GM19397 (cell line): ENCODE results near the gene ZNF618.
"Not testable (repeated sequence)": the region's sequence is repeated elsewhere in the genome, so short reads cannot be mapped to it uniquely, and the experiment has no call there.

Source experiments
- ATAC-seq: cut with Tn5 transposase; IDR thresholded peaks from one replicate; pipeline ENCODE4 v1.9.1; 2021; ENCODE audit warnings: mild to moderate bottlenecking, moderate library complexity; ENCODE audit not compliant: unreplicated experiment

The ZNF618 gene

DNA sequence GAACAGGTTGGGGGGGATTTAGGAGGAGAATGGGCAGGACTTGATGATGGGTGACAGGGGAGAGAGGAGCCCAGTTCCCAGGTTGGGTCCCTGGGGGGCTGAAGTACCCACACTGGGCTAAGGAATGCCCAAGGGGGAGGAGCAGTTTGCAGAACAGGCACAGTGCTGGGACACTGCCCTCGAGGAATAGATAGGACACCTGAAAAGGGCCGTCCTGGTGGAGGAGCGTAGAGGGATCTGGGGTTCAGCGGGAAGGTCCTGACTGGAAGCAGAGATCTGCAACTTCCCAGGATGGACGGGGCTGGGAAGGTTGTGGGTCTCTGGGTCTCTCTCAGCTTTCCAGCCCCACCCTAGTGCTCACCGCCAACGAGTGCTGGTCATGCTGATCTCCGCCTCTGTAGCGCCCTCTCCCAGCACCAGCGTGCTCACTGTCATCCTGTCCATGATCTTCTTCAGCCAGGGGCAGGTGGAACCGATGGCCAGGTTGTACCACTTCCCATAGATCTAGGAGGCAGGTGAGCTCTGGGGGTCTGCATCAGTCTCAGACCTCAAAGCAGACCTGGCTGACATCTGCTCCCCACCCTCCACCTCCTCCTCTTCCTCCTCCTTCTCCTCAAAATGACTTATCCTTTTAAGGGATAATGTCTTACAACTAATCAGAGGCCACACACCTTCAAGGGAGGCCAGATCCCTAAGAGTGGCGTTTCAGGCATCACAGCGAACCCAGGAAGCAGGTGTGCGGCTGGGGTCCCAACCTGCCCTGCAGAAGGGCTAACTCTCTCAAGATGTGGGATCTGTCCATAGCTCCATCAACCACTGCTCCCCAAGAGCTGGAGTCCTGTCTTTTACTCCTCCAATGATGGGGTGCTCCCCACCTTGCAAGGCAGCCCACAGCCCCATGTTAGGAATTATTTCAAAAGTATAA, 200.4 kb downstream of the ZNF618 start:
- no peak for ATAC-seq

DNA sequence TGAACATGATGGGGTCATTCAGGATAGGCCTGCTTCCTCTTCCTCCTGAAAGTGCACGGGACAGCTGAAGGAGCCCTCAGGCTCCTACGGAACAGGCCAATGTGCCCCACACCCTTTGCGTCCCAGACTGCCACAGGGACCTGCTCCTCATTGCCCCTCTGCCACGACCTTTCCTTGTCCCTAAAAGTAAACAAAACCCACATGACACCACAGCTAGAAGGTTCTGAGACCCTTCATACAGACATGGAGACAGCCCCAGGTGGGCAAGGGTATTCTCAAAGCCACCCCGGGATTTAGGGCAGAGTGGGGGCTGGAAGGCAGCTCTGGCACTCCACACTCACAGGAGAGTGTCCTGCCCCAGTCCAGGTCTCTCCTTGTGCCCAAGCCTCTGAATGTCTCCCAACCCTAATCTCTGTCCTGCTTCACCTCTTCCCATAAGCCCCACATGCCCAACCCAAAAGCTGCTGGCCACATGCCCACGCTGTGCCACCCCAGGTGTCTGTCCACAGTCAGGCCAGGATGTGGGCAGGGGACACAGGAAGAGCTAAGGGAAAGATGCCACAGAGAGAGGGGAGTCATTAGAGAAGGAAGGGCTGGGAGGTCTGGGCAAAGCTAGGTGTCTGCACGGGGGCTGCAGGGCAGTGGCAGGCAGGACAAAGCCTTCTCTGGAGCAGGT, 201.2 kb downstream of the ZNF618 start:
- no peak for ATAC-seq

DNA sequence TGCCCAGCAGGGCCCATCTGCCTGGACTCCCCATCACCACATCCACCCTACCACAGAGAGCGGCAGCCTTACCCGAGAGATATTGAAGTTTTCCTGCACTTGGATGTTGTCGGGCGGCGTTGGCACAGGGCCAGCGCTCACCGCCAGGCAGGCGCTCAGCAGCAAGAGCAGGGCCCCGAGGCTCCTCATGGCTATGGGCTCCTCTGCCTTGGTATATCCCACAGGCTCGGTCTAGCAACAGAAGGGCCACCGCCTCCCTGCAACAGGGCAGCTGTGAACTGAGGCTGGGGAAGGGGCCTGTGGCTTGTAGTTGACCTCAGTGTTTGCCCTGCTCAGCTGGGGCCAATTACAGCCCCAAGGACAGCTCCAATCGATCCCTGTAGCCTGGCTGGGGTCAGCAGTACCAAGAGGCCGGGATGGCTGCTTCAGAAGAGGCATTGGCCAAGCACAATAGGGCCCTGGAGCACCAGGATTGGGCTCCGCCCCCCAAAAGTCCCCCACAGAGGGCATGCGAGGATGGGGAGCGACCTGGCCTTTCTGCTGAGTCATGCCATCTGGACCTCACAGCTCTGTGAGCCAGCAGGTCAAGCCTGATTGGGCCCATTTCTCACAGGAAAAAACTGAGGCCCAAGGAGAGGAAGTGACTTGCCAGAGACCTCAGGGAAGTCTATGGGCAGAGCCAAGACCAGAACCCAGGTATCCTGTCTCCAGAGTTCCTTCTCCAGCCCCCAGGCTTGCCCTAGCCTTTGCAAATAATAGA, 202.1 kb downstream of the ZNF618 start, which contains the start of gene AMBP:
Gene AMBP, minus strand, starts transcription at position 280 of the 760 bp plus-strand sequence. Its CDS starts 91 bp downstream, at position 189.
- ATAC-seq = no peak

DNA sequence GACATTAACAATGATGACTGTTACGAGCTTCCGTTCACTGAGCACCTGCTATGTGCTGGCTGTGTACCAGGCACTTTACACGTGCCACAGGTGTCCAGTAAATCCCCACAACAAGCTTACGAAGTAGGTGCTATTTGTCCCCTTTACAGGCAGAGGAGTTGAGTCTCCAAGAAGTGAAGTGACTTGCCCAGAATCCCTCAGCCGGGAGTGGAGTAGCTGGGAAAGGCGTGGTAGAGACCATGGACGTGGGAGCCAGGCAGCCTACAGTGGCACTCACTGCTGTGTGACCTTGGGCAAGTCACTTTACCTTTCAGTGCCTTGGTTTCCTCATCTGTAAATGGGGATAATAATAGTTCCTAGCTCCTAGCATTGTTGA, 202.7 kb downstream of the ZNF618 start:
- no peak for ATAC-seq

DNA sequence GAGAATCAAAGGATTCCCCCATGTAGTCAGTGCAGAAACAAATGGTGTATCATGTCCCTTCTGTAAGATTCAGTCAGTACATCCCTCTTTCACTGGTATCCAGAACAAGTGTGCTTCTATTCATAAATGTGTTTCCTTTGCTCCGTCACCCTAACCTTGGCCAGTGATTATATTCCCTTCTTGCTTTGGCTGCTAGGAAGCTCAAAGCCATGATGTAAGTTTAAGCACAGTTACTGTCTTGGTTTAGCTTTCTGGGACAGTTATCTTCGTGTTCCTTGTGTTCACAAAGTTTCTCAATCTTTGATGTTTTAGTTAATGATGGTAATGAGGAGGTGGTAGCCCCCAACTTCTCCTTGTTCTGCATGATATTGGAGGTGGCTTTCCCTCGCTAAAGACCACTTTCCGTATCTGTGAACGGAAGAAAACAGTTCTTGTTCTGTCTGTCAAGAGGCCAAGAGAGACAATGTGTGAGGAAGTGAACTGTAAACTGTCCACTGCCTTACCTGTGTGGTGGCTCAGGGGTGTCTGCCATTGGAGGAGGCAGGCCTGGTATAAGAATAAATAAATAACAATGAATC, 204.2 kb downstream of the ZNF618 start:
- ATAC-seq = no peak

DNA sequence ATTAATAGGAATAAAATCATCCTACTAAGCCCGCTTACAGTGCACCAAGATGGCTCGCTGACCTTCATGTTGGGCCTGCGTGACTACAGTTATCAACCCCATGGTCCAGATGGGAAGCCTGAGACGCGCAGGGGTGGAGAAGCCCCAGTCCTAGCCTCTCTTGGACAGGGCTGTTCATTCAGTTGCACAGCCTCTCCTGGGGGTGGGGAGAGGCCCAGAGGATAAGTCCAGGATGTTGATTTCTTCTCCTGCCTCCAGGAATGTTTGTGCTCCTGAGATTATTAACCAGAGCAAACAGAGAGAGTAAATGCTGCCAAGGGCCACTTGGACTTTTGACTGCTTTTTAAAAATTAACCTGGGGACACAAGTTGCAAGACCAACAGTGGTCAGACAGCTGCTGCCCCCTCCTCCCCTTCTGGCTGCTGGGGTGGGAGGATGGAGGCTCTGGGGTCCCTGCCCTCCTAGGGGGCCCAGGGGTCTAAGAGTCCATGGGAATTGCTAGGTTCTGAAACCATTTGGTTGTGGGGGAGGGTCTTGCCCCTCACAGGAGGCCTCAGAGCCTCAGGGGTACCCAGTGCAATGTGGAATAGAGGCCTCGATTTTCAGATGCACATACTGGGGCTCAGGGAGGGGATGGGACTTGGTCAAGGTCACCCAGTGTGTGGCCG, 204.8 kb downstream of the ZNF618 start:
- no peak for ATAC-seq

DNA sequence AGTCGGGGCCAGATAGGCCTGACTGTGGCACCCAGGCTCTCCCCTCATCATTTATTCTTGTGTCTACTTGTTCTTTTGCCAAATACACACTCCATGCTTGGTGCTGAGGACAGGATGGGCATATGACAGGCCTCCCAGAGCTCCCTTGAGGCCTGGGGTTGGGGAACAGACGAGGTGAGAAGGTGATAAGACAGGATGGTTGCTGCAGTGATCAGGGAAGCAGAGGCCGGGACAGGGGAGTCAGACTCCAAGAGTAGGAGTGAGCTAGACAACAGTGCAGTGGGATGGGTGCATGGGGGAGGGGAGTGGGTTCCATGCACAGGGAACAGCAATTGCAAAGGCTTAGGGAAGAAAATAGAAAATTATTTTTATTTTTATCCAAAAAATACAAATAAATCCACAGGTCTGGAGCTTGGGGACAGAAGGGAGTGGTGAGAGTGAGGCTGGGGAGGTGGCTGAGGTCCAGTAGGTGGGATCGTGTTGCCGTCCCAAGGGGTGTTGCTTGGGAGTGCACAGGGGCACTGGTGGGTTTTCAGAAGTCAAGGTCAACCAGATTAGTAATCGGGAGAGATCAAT, 205.4 kb downstream of the ZNF618 start:
- no peak for ATAC-seq

DNA sequence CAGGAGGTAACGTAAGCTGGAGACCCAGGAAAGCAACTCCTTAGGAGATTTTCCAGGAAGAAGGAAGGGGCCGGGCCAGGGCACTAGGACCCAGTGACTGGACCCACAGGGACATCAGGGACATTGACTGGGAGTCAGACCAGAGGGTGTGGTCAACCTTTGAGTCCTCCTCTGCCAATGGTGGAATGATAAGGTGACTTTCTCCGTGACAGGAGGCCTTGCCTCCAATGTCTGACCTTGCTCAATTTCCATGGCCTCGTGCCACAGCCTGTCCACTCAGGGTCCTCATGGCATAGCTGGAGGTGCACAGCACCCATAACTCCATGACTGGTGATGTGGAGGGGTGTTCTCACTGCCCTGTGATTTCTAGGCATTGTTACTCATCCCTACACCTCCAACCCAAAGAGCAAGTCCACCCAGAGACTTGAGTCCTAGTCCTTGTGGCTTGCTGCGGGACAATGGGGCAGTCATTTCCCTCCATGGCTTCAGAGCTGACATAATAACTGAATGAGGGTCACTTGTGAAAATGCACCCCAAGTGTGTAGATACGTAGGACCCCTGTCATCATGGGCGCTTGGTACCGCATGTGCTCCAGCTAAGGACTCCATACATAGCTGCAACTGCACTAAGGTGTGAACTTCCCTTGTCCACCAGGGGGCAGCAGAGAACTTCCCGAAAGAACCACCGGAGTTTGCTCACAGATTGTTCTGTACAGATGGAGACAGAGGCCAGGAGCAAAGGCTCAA, 206.1 kb downstream of the ZNF618 start:
- ATAC-seq = no peak

DNA sequence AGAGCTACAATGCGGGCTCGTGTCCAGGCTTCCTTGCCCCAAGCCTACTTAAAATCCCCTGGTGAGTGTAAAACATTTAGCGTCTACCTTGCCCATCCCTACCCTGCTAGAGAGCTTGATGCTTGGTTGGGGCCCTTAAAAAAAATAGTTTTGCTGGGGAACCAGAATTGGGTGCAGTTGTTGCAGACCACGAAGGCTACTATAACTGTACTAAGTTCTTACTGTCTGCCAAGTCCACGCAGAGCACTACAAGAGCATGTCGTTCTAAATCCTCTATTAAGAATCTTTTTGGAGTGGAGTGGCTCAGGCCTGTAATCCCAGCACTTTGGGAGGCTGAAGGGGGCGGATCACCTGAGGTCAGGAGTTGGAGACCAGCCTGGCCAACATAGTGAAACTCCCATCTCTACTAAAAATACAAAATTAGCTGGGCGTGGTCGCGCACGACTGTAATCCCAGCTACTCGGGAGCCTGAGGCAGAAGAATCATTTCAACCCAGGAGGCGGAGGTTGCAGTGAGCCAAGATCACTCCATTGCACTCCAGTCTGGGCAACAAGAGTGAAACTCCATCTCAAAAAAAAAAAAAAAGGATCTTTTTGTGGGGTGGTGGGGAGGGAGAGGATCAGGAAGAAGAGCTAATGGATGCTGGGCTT, 206.8 kb downstream of the ZNF618 start:
- not testable (repeated sequence) for ATAC-seq

DNA sequence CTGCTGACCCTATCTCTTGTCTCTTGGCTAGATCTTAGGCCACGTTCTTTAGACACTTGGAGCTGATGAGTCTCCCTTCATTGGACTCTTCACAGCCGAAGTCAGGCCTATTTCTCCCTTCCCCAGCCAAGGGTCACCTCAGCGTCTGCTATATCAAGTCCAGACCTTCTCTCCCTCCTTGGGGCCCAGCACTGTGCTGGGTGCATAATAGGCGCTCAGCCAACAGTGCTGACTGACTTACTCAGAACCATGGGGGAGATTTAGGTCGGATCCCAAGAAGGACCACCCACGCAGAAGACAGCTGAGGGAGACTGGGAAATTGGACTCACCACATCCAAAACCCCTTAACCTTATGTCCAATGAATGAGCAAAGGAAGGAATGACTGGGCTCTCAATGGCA, 207.6 kb downstream of the ZNF618 start:
- no peak for ATAC-seq

DNA sequence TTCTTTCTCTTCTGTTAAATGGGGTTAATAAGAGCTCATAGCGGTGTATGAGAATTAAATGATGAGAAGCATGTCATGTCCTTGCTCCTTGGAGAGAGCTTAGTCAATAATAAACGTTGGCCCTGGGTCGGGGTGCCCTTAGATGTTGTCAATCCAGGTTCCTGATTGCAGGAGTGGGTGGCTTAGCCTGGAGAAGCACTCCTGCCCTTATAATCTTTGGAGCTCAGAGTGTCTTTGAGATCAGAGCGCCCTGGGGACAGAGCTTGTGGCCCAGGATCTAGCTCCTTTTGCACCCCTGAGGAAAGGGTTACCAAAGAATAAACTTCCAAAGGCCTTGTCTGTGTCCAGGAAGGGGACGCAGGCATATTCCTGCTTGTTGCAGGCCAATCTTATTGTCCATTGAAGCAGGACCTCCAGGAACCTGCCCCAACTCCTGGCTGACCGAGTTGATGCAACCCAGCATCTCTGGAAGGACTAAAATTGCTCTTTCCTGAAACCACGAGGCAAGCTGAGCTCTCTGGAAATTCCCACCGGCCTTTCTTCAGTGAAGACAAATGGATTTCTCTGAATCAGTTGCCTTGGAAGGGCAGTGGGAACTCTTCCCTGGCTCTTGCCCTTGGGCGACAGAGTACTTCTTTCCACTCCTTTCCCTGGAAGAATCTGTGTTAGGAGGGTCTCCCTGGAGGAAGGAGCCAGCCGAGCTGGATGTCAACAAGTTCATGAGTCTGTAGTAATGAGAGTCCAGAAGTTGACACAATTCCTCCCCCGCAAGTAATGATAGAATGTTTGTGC, 208.4 kb downstream of the ZNF618 start:
- no peak for ATAC-seq

DNA sequence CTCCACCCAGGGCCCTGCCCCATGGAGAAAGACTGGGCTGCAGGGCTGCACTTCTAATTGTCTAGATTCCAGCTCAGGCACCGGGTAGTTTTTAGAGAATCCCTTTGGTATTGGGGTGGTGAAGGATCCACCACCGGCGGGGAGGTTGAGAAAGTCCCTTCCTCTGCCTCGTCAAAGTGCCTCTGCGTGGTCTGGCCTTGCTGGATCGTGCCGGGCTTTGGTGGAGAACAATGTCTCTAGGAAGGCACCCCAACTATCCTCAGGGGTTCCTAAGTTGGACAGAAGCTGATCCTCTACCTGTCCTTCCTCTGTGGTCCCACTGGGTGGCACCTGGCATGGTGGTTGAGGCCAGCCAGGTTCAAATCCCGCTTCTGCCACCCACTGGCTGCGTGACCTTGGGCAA, 209.3 kb downstream of the ZNF618 start:
- ATAC-seq = no peak

DNA sequence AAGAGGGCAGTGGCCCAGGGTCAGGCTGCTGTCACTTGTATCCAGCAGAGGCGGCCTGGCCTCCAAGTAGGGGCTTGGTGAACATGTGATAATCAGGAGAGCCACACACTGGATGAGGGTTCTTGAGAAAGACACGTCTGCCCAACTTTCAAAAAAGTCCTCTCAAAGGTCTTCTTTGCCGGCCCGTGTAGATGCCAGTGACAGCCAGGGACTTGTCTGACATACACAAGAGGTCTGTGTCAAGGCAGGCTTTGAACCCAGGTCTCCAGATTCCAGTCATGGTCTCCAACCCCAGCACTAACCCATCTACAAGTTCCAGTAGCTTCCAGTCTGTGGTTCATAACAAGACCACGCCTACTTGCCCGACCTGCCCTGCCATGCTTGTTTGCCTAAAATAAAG, 209.9 kb downstream of the ZNF618 start:
- ATAC-seq = no peak

DNA sequence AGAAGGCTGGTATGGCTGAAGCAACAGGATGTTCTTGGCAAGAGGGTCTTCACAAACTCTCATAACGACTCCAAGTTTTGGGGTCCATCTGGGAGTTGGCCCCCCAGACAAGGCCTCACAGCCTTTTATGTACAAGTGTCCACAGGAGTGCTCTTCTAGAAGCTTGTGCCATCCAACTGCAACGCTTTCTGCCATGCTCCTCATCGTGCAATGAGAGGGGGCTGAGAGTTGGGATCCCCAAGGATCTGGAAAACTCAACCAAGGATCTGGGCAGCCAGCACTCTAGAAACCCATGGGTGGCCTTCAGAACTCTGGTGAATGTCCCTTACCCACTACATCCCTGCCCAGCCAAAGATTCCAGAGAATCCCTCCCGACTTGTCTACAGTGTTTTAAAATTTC, 210.5 kb downstream of the ZNF618 start:
- ATAC-seq = no peak

DNA sequence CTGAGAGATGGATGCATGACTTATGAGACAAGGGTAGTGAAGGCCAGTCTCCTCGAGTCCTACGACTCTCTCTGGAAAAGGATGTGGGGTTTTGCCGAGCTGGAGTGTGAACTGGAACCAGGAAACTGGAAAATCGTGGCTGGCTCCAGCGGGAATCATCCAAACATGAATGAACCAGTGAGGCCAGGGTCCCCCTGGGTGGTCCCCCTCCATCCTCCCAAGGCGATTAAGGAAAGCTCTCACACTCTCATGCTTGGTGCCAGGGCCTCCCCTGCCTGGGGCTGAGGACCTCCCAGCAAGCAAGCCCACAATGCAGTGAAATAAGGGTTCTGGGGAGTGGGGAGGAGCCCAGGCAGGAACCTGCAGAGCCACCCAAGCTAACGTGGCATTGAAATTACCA, 211.6 kb downstream of the ZNF618 start:
- ATAC-seq = no peak

DNA sequence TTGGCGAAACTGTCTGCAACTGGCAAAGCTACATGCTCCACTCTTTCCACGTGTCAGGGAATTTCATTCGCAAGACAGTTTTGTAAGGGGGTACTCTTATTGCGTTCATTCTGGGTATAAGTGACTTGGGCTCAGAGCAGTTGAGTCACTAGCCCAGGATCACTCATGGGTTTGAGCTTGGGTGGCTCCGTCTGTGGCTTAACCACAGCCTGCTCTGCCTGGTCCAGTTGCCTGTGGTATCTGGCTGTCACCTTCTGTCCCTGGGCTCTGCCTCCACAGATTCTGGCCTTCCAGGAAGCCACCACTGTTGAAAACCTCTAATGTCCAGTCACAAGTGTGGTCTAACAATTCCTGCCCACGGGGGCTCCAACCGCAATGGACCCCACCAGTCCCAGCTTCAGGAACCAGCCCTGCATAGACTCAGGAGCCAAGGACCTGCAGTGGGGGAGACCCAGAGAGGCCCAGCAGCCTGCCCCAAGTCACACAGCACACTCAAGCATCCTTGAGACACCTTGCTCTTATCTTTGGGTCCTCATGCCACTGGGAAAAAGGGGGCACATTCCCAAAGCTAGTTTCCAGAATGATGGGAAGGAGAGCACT, 212.6 kb downstream of the ZNF618 start:
- ATAC-seq = no peak

DNA sequence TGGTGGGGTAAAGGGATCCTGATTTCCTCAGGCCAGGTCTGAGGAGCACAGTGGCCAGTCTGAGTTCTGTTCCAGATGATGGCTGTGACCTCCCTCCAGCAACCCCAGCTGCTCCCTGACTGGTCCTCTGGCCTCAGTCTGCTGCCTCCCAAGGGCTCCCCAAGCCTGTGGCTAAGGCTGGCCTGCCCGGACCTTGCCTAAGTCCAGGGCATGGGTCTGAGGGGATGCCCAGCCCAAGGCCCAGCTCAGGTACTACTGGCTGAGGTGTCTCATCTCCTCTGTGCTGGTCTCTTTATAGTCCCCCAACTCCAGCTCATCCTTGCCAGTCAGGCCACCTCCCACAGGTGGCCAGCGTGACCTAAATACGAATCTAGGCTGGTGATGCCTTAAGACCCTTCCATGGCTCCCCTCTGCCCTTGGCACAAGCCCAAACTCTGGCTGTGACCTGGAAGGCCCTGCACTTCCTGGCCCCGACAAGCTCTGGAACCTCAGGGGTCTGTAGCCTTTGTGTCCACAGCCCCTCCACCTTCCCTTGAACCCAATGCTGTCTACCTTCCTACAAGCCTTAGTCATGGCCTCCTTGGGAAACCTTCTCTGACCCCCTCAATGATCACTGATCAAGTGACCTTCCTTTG, 213.2 kb downstream of the ZNF618 start:
- ATAC-seq = no peak
